Activated CD8-positive, alpha-beta memory T cell treated with anti-CD3 and anti-CD28 coated beads for 1 hour (primary cell): Measurements from ENCODE around the gene COPZ2.
"Not testable (repeated sequence)": the region's sequence is repeated elsewhere in the genome, so short reads cannot be mapped to it uniquely, and the experiment has no call there.

Experiments
- DNase-seq, 2 donors: peaks; one replicate each; pipeline ENCODE4 v3.0.0-alpha.2; 2020; ENCODE audit warnings: low read depth in 1 of 2; ENCODE audit errors: extremely low read depth in 1 of 2

The COPZ2 gene, protein sequence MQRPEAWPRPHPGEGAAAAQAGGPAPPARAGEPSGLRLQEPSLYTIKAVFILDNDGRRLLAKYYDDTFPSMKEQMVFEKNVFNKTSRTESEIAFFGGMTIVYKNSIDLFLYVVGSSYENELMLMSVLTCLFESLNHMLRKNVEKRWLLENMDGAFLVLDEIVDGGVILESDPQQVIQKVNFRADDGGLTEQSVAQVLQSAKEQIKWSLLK

DNA sequence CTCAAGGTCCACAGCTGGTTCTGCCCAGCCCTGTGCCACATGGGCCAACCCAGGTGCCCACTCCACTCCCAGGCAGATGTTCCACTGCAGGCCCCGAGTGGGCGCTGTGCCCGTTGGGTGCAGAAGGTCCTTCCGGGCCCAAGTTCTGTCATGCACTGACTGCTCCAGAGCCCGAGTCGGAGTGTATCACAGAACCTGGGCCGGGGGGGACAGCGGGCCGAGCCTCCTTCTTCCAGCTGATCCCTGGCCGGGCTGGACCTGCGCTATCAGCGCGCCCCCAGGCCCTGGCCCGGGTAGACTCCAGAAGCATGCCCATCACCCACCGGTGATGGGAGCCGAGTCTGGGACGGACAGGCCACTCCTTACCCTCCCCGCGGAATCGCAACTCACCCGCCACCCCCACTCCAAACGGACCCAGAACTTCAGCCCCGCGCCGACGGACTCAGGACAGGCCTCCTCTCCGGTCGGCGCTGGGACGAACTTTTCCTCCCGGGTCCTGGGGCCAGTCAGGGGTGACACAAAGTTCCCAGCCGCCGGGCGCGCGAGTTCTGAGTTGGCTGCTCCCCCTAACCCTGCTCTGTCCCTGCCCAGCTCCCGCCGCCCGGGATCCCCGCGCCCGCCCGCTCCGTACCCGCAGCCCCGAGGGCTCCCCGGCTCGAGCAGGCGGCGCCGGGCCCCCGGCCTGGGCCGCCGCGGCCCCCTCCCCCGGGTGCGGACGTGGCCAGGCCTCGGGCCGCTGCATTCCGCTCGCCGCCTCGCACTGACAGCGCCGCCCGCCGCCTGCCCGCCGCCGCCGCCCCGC is at the start of gene COPZ2:
Gene COPZ2, minus strand, starts transcription at position 762 of the 802 bp plus-strand sequence. Its CDS starts 20 bp downstream, at position 742.
- DNase-seq, result peak; percentile 34 to 41

DNA sequence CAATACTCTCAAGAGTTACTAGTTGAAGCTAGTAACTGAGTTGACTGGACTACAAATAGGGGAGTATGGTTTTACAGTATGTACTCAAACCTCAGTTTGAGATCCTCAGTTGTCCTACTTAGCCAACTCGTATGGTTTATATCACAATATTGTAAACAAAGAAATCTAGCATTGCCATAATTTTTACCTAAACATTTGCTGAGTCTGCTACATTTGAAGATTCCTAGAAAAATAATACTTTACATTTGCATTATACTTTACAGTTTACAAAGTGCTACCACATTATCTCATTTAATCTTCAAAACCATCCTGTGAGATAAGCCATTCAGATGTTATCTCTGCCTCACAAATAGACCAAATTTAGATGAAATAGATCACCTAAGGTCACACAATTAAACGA is 47.3 kb upstream of the COPZ2 start:
- DNase-seq, result no peak

DNA sequence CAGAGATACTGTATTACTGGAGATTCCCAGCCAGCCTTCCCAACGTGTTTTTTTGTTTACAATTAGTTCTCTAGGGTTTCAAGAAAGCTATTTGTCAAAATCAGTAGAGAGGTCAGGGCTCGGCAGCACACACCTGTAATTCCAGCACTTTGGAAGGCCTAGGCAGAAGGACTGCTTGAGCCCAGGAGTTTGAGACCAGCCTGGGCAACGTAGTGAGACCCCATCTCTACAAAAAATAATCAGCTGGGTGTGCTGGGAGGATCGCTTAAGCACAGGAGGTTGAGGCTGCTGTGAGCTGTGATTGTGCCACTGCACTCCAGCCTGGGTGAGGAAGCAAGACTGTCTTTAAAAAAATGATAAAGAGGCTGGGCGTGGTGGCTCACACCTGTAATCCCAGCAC is 44.3 kb upstream of the COPZ2 start:
- no peak for DNase-seq

DNA sequence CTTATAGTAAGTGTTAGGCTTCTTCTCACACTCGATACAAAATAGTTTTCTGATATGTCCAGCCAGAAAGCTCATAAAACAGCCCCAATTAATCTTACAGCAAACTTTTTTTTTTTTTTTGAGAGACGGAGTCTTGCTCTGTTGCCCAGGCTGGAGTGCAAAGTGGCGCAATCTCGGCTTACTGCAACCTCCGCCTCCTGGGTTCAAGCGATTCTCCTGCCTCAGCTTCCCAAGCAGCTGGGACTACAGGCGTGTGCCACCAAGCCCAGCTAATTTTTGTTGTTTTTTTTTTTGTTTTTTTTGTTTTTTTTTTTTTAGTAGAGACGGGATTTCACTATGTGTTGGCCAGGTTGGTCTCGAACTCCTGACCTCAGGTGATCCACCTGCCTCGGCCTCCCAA is 39.6 kb upstream of the COPZ2 start:
- DNase-seq, result not testable (repeated sequence)

DNA sequence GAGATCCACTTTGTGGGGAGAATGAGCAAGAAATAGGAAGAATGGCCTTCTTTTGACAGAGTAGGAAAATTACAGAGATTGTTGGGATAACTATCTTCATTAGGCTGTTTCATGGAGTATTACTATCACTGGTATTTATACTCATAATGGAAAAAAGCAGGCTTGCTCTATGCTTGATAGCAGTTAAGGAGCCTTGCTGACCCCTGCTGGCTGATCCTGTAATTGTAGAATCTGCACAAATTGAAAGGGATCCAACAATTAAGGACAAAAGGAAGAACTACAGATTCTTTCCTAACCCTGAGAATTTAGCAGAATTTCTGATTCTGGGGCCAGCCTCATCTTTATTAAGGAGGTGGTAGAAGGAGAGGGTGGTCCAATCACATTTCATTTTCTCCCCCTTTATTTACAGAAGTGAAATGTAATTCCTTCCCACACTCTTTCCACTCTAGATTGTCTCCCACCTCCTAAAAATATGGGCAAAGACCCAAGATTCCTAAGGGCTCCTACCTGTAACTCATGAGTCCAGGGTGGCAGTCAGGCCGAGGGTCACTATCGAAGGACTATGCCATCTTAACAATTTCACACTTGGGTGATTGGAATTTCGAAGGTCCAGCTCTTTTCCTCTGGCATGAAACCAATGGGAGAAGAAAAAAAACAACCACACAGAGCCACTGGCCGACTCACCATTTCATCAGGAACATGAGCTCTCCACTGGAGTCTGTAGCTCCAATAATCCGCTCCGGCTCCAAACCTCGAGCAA is 36.9 kb upstream of the COPZ2 start:
- DNase-seq, result peak; percentile 56 to 58

DNA sequence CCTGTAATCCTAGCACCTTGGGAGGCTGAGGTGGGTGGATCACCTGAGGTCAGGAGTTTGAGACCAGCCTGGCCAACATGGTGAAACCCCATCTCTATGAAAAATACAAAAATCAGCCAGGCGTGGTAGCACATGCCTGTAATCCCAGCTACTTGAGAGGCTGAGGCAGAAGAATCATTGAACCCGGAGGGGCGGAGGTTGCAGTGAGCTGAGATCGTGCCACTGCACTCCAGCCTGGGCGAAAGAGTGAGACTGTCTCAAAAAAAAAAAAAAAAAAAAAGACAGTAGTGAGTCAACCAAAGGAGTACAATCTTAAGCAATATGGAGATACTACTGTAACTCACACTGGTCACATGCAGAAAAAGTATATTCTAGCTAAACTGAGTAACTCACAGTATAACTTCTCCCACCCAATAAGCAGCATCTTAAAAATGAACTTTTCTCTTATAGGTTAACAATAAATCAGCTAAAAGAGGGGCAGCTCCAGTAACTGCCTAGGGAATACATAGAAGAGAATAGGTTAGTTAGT is 36.0 kb upstream of the COPZ2 start:
- not testable (repeated sequence) for DNase-seq

DNA sequence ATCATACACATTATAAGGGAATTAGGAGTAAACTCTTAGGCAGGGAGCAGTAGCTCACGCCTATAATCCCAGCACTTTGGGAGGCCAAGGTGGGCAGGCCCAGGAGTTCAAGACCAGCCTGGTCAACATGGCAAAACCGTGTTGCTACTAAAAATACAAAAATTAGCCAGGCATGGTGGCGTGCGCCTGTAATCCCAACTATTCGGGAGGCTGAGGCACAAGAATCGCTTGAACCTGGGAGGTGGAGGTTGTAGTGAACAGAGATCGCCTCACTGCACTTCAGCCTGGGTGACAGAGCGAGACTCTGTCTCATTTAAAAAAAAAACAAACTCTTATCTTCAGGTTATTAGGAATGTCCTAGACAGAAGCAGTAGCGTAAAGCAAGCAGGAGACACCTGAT is 35.2 kb upstream of the COPZ2 start:
- DNase-seq, result not testable (repeated sequence)

DNA sequence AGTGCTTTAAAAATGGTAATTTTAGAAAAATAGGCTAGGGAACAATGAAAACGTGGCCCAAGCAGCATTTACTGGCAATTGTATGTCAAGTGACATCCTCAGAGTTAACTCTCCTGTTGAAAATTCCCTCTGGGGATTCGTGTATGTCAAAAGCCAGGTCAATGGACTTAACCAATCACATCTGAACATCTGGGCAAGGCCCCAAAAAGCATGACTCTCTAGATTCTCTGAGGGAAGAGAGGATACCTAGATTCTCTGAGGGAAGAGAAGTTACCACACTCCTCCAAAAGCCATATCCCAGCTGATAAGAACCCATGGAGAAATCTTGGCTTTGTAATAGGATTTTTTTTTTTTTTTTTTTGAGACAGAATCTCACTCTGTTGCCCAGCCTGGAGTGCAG is 34.1 kb upstream of the COPZ2 start:
- no peak for DNase-seq

DNA sequence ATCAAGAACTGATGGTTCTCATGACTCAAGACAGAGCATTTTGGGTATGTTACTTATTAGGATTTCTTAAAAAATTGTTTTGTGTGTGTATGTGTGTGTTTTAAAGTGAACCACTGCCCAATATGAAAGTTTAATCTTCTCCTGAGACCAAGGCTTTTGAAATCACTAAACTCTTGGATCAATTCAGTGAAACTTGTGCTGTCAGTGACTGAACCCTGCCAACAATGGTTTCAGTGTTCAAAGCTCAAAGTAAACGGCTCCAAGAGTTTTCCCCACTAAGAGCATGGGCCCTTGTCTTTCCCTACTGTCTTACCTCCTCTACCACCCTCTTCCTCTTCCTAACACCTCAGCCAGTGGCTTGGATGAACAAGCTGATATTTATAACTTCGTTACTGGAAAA is 32.6 kb upstream of the COPZ2 start:
- no peak for DNase-seq

DNA sequence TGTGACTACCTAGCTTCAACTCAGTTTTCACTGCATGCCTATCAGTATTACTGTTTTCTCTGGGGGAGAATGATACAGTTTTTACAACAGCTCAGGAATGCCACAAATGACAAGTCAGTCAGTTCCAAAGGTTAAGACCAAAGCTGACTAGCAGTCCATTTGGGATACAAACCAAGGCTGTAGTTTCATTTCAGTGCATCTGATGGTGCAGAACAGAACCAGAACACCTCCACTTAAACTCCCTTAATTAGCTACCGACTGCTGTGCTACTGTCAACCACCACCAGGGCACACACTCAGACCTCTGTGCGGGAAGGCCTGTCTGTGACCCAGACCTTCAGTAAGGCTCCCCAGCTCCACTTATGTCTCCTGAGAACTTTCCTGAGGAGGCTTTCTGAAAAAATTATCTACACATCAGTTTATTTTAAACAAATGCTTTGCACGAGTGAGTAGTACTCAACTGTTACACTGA is 30.9 kb upstream of the COPZ2 start:
- no peak for DNase-seq

DNA sequence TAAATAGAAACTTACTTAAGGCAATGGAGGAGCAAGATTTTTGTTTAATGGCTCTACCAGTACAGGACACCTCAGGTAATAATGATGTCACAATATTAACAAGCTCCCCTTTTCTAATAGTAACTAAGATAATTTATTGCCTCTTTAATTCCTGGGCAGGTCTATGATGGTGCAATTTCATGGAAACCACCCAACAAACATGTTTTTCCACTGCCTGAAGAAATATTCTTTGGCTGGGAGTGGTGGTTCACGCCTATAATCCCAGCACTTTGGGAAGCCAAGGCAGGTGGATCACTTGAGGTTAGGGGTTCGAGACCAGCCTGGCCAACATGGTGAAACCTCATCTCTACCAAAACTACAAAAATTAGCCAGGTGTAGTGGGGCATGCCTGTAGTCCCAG is 30.2 kb upstream of the COPZ2 start:
- DNase-seq, result not testable (repeated sequence)

DNA sequence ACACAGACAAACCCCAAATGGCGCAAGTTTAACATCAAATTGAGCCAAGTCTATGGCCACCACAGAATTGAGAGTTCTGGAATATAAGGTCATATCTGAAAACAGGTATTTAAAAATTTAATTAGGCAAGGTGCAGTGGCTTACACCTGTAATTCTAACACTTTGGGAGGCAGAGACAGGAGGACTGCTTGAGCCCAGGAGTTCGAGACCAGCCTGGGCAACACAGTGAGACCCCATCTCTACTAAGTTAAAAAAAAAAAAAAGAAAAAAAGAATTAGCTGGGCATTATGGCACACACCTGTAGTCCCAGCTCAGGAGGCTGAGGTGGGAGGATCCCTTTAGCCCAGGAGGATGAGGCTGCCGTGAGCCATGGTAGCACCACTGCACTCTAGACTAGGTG is 29.6 kb upstream of the COPZ2 start:
- no peak for DNase-seq

DNA sequence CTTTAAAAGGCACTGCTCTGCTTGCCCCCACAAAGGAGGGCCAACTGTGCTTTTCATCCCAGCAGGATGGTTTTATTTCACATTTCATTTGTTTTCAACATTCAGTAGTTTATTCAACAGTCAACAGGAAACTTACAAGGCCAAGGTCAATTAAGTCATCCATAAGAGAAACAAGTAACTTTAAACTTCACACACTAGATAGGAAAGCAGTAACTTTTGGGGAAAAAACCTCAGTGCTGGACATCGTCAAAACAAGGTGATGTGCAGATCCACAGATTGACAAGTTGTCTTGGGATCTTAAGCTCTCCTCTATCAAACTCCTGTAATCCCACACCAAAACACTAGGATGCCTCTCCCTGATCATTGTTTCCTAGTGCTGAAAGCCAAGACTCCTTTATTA is 29.1 kb upstream of the COPZ2 start:
- DNase-seq, result no peak

DNA sequence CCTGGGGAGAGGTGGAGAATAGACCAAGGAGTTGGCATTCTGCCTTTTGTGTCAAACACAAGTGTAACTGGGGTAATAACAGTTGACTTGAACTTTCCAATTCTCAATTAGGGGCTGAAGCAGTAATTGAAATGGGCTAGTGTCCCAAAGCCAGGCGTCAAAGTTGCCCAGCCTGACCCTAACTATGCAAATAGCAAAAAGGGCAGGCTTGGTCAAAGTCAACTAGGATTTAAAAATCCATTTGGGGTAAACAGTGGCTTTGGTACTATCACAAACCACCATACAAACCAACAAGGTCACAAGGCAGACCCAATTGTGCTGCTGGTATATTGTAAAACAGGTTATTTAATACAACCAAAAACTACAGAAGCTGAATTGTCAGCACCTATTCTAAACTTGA is 28.6 kb upstream of the COPZ2 start:
- DNase-seq, result no peak

DNA sequence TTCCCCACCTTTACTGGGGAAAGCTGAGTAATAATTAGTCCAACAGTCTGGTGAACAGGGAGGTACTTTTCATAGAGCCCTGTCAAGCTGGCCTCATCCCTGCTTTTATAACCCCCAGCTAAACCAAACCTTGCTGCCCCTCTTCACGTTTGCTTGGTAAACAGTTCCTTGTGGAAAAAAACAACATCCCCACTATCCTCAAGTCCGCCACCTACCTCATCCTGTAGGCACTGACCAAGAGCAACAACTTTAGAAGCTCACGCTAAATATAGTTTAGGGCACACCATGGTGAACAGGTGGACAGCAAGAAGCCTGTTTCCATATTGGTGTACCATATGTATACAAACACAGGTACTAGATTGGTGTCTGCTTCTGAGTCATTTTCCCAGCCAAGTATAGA is 27.0 kb upstream of the COPZ2 start:
- DNase-seq, result no peak

DNA sequence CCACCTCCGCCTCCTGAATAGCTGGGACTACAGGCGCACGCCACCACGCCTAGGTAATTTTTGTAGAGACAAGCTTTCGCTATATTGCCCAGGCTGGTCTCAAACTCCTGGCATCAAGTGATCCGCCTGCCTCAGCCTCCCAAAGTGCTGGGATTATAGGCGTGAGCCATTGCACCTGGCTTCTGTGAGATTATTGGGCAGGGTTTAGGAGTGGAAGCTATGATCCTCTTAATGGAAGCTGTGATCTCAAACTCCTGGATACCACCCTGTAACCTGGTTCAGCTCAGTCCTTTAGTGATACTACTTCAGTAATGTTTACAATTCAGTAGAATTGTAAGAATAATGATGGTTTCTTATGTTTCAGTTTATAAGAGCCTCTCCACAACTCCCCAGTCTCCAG is 24.7 kb upstream of the COPZ2 start:
- no peak for DNase-seq

DNA sequence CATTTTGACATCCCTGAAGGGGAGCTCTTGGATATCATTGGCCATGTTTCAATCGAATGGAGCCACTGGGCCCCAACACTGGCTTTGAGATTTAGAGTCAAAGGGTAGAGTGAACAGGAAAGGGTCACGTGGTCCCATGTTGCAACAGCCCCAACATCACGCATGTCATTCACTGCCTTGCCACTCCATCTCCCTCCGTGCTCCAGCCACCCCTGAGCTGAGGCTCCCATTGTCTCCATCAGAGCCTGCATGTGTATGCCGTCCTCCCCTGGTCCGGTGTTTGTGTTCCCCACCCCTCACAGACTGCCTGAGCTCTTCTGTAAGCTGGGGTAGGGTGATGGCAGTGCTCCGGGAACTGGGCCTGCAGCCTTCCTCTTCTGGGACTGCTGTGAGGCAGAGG is 22.7 kb upstream of the COPZ2 start:
- no peak for DNase-seq

DNA sequence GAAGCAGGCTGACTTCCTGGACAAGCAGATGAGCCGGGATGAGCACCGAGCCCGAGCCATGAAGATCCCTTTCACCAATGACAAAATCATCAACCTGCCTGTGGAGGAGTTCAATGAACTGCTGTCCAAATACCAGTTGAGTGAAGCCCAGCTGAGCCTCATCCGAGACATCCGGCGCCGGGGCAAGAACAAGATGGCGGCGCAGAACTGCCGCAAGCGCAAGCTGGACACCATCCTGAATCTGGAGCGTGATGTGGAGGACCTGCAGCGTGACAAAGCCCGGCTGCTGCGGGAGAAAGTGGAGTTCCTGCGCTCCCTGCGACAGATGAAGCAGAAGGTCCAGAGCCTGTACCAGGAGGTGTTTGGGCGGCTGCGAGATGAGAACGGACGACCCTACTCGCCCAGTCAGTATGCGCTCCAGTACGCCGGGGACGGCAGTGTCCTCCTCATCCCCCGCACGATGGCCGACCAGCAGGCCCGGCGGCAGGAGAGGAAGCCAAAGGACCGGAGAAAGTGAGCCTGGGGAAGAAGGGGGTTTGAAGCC is 21.6 kb upstream of the COPZ2 start:
- no peak for DNase-seq

DNA sequence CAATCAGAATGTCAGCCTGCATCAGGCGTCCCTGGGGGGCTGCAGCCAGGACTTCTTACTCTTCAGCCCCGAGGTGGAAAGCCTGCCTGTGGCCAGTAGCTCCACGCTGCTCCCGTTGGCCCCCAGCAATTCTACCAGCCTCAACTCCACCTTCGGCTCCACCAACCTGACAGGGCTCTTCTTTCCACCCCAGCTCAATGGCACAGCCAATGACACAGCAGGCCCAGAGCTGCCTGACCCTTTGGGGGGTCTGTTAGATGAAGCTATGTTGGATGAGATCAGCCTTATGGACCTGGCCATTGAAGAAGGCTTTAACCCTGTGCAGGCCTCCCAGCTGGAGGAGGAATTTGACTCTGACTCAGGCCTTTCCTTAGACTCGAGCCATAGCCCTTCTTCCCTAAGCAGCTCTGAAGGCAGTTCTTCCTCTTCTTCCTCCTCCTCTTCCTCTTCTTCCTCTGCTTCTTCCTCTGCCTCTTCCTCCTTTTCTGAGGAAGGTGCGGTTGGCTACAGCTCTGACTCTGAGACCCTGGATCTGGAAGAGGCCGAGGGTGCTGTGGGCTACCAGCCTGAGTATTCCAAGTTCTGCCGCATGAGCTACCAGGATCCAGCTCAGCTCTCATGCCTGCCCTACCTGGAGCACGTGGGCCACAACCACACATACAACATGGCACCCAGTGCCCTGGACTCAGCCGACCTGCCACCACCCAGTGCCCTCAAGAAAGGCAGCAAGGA is 21.0 kb upstream of the COPZ2 start:
- DNase-seq, result no peak

DNA sequence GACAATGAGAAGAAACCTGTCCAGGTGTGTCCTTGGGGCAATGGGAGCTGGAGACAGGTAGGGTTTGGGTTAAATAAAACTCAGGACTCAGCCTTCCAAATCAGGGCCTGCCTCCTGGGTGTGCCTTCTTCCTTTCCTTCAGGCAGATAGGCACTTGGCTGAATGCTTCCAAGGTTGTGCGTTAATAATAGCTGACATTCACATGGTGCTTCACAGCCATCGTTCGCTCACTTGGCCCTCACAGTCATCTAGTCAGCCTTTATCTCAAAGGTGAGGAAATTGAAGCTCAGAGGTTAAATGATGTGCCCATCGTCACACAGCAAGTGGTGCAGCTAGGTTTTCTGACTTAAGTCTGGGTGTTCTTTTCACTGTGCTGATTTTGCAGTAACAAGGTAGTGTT is 20.0 kb upstream of the COPZ2 start:
- DNase-seq, result no peak

DNA sequence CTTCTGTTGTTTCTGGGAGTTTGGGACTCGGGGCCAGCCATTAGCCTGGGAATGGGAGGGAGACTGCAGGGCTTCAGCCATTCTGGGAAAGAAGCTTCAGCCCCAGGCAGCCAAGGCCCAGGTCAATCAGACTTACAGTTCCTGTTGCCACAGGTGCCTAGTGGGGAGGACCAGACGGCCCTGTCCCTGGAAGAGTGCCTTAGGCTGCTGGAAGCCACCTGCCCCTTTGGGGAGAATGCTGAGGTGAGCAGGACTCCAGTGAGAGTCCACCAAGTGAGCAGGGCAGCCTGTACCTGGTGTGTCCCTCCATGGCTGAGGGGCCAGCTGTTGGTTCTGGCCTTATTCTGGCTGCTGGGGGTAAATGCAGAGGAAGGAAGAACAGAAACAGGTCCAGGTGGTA is 19.3 kb upstream of the COPZ2 start:
- DNase-seq, result no peak
